ENCODE measurements around the gene GABBR2. TPM values are rescaled to one million over a fixed set of nuclear protein-coding genes. Genes with fewer than 3 reads are reported as not detected.
A peak's percentile ranks its signal among the peaks of the same experiment; 100 is the strongest.

Gene GABBR2
- total RNA-seq, 6 experiments from 2014 or later, result not detected

- WGBS (ENCODE audit: insufficient coverage, low coverage, low lambda C conversion rate, missing lambda C conversion rate), result 33% methylated on average over 7 of the region's 8 CpGs
- H3K27ac ChIP-seq, result no peak overlapping the region
- peak; percentile 76 to 84 (median 84) for DNase-seq
- intact Hi-C loops (cut with DNase I), result no loop called here
- H3K36me3 ChIP-seq, result no peaks in the 10 kb centered on the region
- TF ChIP-seq POLR2A (IDR thresholded peaks at IDR 0.05), result no peak
- TF ChIP-seq, protein P1, sequence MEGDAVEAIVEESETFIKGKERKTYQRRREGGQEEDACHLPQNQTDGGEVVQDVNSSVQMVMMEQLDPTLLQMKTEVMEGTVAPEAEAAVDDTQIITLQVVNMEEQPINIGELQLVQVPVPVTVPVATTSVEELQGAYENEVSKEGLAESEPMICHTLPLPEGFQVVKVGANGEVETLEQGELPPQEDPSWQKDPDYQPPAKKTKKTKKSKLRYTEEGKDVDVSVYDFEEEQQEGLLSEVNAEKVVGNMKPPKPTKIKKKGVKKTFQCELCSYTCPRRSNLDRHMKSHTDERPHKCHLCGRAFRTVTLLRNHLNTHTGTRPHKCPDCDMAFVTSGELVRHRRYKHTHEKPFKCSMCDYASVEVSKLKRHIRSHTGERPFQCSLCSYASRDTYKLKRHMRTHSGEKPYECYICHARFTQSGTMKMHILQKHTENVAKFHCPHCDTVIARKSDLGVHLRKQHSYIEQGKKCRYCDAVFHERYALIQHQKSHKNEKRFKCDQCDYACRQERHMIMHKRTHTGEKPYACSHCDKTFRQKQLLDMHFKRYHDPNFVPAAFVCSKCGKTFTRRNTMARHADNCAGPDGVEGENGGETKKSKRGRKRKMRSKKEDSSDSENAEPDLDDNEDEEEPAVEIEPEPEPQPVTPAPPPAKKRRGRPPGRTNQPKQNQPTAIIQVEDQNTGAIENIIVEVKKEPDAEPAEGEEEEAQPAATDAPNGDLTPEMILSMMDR (IDR thresholded peaks at IDR 0.05), result peak; percentile 90 to 97 (median 94)
- ATAC-seq, result peak; percentile 97 to 99 (median 98)
- no peaks in the 10 kb centered on the region for H3K27me3 ChIP-seq
- no peaks in the 10 kb centered on the region for H3K4me1 ChIP-seq
- no peak overlapping the region for H3K4me3 ChIP-seq
- no peaks in the 10 kb centered on the region for H3K9me3 ChIP-seq
Measured at GRCh38 chr9:98263482-98264357, 445.0 kb downstream of the GABBR2 start.

DNA sequence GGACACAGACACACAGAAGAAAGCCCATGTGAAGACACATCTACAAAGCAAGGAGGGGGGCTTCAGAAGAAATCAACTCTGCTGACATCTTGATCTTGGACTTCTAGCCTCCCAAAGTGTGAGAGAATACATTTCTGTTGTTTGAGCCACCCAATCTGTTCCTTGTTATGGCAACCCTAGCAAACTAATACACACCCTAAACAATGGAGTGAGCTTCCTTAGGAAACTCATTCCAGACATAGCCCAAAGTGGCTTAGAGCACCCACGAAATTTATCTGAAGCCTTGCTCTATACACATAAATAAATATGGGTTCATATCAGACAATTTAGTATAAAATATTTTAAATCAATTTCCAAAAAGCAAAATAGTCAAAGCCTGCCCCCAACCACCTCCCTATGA is 445.7 kb downstream of the GABBR2 start:
- H3K4me3 ChIP-seq, result no peak overlapping the region
- DNase-seq (no peak), ATAC-seq (no peak)
- WGBS (ENCODE audit: insufficient coverage, low coverage, low lambda C conversion rate, missing lambda C conversion rate), result 82% methylated on average over 1 of the region's 1 CpG
- no peaks in the 10 kb centered on the region for H3K27me3 ChIP-seq
- H3K9me3 ChIP-seq, result no peaks in the 10 kb centered on the region
- intact Hi-C loops (cut with DNase I), result no loop called here
- TF ChIP-seq, protein P1 (IDR thresholded peaks at IDR 0.05), result no peak
- no peak for TF ChIP-seq POLR2A (IDR thresholded peaks at IDR 0.05)
- H3K36me3 ChIP-seq, result no peaks in the 10 kb centered on the region
- H3K27ac ChIP-seq, result no peak overlapping the region
- no peaks in the 10 kb centered on the region for H3K4me1 ChIP-seq

GRCh38 chr9:98262056-98262455 is 446.7 kb downstream of the GABBR2 start:
- WGBS (ENCODE audit: insufficient coverage, low coverage, low lambda C conversion rate, missing lambda C conversion rate), result 87% methylated on average over 3 of the region's 3 CpGs

GRCh38 chr9:98260635-98261034 is 448.1 kb downstream of the GABBR2 start:
- Histone ChIP-seq H3K27ac (no peak overlapping the region), H3K4me3 (no peak overlapping the region), H3K4me1 (peaks cover 0 to 6% (median 2%) of the 10 kb centered on the region in 4 donors), H3K9me3 (no peaks in the 10 kb centered on the region), H3K27me3 (no peaks in the 10 kb centered on the region), H3K36me3 (no peaks in the 10 kb centered on the region)
- WGBS (ENCODE audit: insufficient coverage, low coverage, low lambda C conversion rate, missing lambda C conversion rate), result 83% methylated on average over 5 of the region's 5 CpGs
- intact Hi-C loops (cut with DNase I), result no loop called here
- DNase-seq (no peak), ATAC-seq (no peak)
- TF ChIP-seq, protein P1 (IDR thresholded peaks at IDR 0.05), result no peak
- no peak for TF ChIP-seq POLR2A (IDR thresholded peaks at IDR 0.05)

More at GRCh38 chr9:98262056-98262455, 446.7 kb downstream of the GABBR2 start:
- DNase-seq (no peak), ATAC-seq (no peak)
- Histone ChIP-seq H3K27me3 (no peaks in the 10 kb centered on the region), H3K4me1 (peaks cover 0 to 1% (median 0%) of the 10 kb centered on the region in 4 donors), H3K9me3 (no peaks in the 10 kb centered on the region), H3K36me3 (no peaks in the 10 kb centered on the region), H3K27ac (no peak overlapping the region), H3K4me3 (no peak overlapping the region)
- TF ChIP-seq, protein P1 (IDR thresholded peaks at IDR 0.05), result no peak
- TF ChIP-seq POLR2A (IDR thresholded peaks at IDR 0.05), result no peak
- intact Hi-C loops (cut with DNase I), result no loop called here

Data from right lobe of liver (tissue), 6 donors.